Ishikawa (cell line): ENCODE measurements around the gene ADGRG7.

ENCODE experiments used
- CEBPB ChIP-seq: IDR thresholded peaks from 2 replicates; pipeline ENCODE4 v1.6.1; 2012
- EGR1 ChIP-seq: IDR thresholded peaks from 2 replicates; pipeline ENCODE4 v1.6.1; 2012
- EP300 ChIP-seq: IDR thresholded peaks from 2 replicates; pipeline ENCODE4 v1.6.1; 2012; ENCODE audit warnings: borderline replicate concordance
- NFIC ChIP-seq: IDR thresholded peaks from 2 replicates; pipeline ENCODE4 v1.6.1; 2012
- RAD21 ChIP-seq: IDR thresholded peaks from 2 replicates; pipeline ENCODE4 v1.6.1; 2012; ENCODE audit warnings: low read depth
- TAF1 ChIP-seq: IDR thresholded peaks from 2 replicates; pipeline ENCODE4 v1.6.1; 2012; ENCODE audit warnings: low read depth, mild to moderate bottlenecking
- YY1 ChIP-seq: IDR thresholded peaks from 2 replicates; pipeline ENCODE4 v1.6.1; 2012; ENCODE audit warnings: low read depth
- TF ChIP-seq, protein P1 (sequence below): IDR thresholded peaks from 2 replicates; pipeline ENCODE4 v1.6.1; 2012
- TF ChIP-seq, protein P2 (sequence below): IDR thresholded peaks from 2 replicates; pipeline ENCODE4 v1.6.1; 2012
- TF ChIP-seq, protein P3 (sequence below): IDR thresholded peaks from 2 replicates; pipeline ENCODE4 v1.6.1; 2012; ENCODE audit warnings: low read depth, mild to moderate bottlenecking

DNA sequence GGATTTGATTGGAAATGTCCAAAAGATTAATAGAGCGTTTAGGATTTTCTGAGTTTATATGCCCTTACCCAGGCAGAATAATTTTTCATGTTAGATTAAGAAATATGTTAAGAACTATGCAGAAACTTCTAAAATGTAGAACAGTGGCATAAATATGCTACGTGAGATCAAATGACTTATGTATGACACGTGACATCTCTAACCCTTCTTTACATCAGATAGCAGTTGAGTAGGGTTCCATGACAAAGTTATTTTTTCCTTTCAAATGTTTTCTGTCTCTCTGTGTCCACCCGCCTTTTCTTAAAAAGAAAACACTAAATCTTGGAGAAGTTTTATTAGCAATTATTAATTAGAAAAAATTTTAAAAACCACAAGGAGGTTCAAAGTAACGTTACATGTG is 91.3 kb downstream of the ADGRG7 start:
- TF ChIP-seq EP300 (no peak), CEBPB (no peak), NFIC (no peak), RAD21 (no peak), EGR1 (no peak), TAF1 (no peak), YY1 (no peak)
- TF ChIP-seq, protein P1, sequence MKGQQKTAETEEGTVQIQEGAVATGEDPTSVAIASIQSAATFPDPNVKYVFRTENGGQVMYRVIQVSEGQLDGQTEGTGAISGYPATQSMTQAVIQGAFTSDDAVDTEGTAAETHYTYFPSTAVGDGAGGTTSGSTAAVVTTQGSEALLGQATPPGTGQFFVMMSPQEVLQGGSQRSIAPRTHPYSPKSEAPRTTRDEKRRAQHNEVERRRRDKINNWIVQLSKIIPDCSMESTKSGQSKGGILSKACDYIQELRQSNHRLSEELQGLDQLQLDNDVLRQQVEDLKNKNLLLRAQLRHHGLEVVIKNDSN: no peak
- TF ChIP-seq, protein P2, sequence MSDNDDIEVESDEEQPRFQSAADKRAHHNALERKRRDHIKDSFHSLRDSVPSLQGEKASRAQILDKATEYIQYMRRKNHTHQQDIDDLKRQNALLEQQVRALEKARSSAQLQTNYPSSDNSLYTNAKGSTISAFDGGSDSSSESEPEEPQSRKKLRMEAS: no peak
- TF ChIP-seq, protein P3, sequence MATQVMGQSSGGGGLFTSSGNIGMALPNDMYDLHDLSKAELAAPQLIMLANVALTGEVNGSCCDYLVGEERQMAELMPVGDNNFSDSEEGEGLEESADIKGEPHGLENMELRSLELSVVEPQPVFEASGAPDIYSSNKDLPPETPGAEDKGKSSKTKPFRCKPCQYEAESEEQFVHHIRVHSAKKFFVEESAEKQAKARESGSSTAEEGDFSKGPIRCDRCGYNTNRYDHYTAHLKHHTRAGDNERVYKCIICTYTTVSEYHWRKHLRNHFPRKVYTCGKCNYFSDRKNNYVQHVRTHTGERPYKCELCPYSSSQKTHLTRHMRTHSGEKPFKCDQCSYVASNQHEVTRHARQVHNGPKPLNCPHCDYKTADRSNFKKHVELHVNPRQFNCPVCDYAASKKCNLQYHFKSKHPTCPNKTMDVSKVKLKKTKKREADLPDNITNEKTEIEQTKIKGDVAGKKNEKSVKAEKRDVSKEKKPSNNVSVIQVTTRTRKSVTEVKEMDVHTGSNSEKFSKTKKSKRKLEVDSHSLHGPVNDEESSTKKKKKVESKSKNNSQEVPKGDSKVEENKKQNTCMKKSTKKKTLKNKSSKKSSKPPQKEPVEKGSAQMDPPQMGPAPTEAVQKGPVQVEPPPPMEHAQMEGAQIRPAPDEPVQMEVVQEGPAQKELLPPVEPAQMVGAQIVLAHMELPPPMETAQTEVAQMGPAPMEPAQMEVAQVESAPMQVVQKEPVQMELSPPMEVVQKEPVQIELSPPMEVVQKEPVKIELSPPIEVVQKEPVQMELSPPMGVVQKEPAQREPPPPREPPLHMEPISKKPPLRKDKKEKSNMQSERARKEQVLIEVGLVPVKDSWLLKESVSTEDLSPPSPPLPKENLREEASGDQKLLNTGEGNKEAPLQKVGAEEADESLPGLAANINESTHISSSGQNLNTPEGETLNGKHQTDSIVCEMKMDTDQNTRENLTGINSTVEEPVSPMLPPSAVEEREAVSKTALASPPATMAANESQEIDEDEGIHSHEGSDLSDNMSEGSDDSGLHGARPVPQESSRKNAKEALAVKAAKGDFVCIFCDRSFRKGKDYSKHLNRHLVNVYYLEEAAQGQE: no peak
